Trophoblast cell (in vitro differentiated cells and primary cell): ENCODE results near the gene MRAS.
"Not testable (repeated sequence)": the region's sequence is repeated elsewhere in the genome, so short reads cannot be mapped to it uniquely, and the experiment has no call there.

Experiments used
- DNase-seq, 2 donors: peaks; one replicate each; pipeline ENCODE4 v3.0.0-alpha.2; 2016
- H2AFZ ChIP-seq: 2 replicates; pipeline ENCODE4 v1.6.1; 2013; ENCODE audit warnings: low read length, moderate library complexity, mild to moderate bottlenecking; ENCODE audit not compliant: insufficient read depth, poor library complexity
- H2AK5ac ChIP-seq: 2 replicates; pipeline ENCODE4 v1.6.1; 2013; ENCODE audit warnings: mild to moderate bottlenecking, low read length
- H2BK120ac ChIP-seq: 2 replicates; pipeline ENCODE4 v1.6.1; 2013; ENCODE audit warnings: low read length, mild to moderate bottlenecking, moderate library complexity; ENCODE audit not compliant: insufficient read depth, poor library complexity
- H2BK12ac ChIP-seq: 2 replicates; pipeline ENCODE4 v1.6.1; 2013; ENCODE audit warnings: mild to moderate bottlenecking, low read length, moderate library complexity
- H2BK5ac ChIP-seq: 2 replicates; pipeline ENCODE4 v1.6.1; 2013; ENCODE audit warnings: low read length, low read depth, moderate library complexity, mild to moderate bottlenecking; ENCODE audit not compliant: poor library complexity
- H3K14ac ChIP-seq: 2 replicates; pipeline ENCODE4 v1.6.1; 2013; ENCODE audit warnings: mild to moderate bottlenecking, low read length
- H3K18ac ChIP-seq: 2 replicates; pipeline ENCODE4 v1.6.1; 2013; ENCODE audit warnings: mild to moderate bottlenecking, low read length
- H3K23ac ChIP-seq: 2 replicates; pipeline ENCODE4 v1.6.1; 2013; ENCODE audit warnings: low read length
- H3K27ac ChIP-seq: 2 replicates; pipeline ENCODE4 v1.5.1; 2013; ENCODE audit warnings: low read depth, mild to moderate bottlenecking, inconsistent platforms, low read length, moderate library complexity
- H3K27me3 ChIP-seq: 2 replicates; pipeline ENCODE4 v1.6.1; 2013; ENCODE audit warnings: inconsistent platforms, mild to moderate bottlenecking, low read length, moderate library complexity; ENCODE audit not compliant: insufficient read depth
- H3K36me3 ChIP-seq, 2 experiments: 1 replicate in 1 of 2; 2 replicates in 1 of 2; pipeline ENCODE4 v1.6.1; 2013; ENCODE audit warnings: low read length in 2 of 2, mild to moderate bottlenecking in 2 of 2, moderate library complexity in 1 of 2; ENCODE audit not compliant: insufficient read depth in 2 of 2, control insufficient read depth in 1 of 2
- H3K4ac ChIP-seq: 2 replicates; pipeline ENCODE4 v1.6.1; 2013; ENCODE audit warnings: low read depth, mild to moderate bottlenecking, low read length, moderate library complexity
- H3K4me1 ChIP-seq, 2 experiments: 1 replicate in 1 of 2; 2 replicates in 1 of 2; pipeline ENCODE4 v1.6.1; 2013; ENCODE audit warnings: low read length in 2 of 2, mild to moderate bottlenecking in 2 of 2, moderate library complexity in 1 of 2; ENCODE audit not compliant: insufficient read depth in 2 of 2, control insufficient read depth in 1 of 2
- H3K4me2 ChIP-seq: 2 replicates; pipeline ENCODE4 v1.6.1; 2013; ENCODE audit warnings: inconsistent platforms, mild to moderate bottlenecking, low read length, moderate library complexity
- H3K4me3 ChIP-seq: 2 replicates; pipeline ENCODE4 v1.5.1; 2013; ENCODE audit warnings: mild to moderate bottlenecking, low read depth, low read length, inconsistent platforms
- H3K79me1 ChIP-seq: one replicate; pipeline ENCODE4 v1.6.1; 2013; ENCODE audit warnings: low read length
- H3K79me2 ChIP-seq: 2 replicates; pipeline ENCODE4 v1.6.1; 2013; ENCODE audit warnings: low read length, mild to moderate bottlenecking; ENCODE audit not compliant: control insufficient read depth, insufficient read depth, poor library complexity
- H3K9ac ChIP-seq: 2 replicates; pipeline ENCODE4 v1.6.1; 2013; ENCODE audit warnings: mild to moderate bottlenecking, low read length
- H3K9me3 ChIP-seq: 2 replicates; pipeline ENCODE4 v1.6.1; 2013; ENCODE audit warnings: low read depth, mild to moderate bottlenecking, control low read depth, inconsistent platforms, low read length; ENCODE audit not compliant: insufficient read depth
- H4K12ac ChIP-seq: 2 replicates; pipeline ENCODE4 v1.6.1; 2013; ENCODE audit warnings: low read depth, mild to moderate bottlenecking, low read length, moderate library complexity
- H4K8ac ChIP-seq: 2 replicates; pipeline ENCODE4 v1.6.1; 2013; ENCODE audit warnings: low read depth, mild to moderate bottlenecking, low read length, moderate library complexity
- H4K91ac ChIP-seq: one replicate; pipeline ENCODE4 v1.6.1; 2013; ENCODE audit warnings: low read depth, mild to moderate bottlenecking, low read length, moderate library complexity
- WGBS: extraction: QIAGEN DNeasy Blood & Tissue Kit; methylation state at CpG from one replicate; pipeline ENCODE4 v1.1.7; 2013; ENCODE audit warnings: missing lambda C conversion rate; ENCODE audit not compliant: insufficient read length, insufficient coverage; ENCODE audit errors: extremely low coverage; 5-methylcytosine and 5-hydroxymethylcytosine counted together

MRAS gene

DNA sequence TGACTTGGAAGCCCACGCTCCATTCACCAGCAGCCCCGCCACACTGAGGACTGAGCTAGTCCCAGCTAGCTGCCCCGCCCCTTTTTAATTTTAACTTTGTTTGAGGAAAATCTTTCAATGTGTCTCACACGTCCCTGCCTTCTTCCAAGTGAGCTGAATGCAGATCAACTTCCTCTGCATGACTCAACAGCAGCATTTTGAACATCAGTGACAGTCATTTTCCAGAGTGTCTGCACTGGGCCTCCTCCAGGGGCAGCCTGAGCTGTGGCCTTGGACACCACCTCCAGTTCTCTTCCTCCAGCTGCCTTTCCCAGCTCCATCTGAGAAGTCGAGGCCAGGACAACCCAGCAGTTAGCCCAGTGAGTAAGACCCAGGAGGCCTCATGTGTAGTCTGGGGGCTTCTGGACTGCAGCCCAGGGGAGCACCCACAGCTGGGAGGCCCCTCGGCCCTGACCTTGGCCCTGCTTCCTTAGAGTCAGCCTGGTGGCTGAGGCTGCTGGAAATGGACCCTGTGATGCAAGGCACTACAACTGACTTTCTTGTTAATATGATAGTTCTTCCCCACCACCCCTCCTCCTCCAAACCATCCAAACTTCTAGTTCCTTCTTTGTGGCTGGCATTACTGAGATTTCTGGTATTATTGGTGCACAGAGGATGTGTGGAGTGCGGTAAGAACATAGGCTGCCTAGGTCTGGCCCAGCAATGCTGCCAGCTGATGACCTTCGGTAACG is 64.6 kb downstream of the MRAS start:
- Histone ChIP-seq H3K23ac (no peak overlapping the region), H3K27ac (no peak overlapping the region), H3K4ac (no peak overlapping the region), H3K27me3 (no peaks in the 10 kb centered on the region), H4K8ac (no peak overlapping the region), H3K79me2 (no peaks in the 10 kb centered on the region), H2BK120ac (no peak overlapping the region), H3K9ac (no peak overlapping the region), H3K14ac (no peak overlapping the region), H2AK5ac (no peak overlapping the region), H4K12ac (no peak overlapping the region), H2AFZ (no peak overlapping the region), H3K36me3 (no peaks in the 10 kb centered on the region), H3K9me3 (peaks cover 1% of the 10 kb centered on the region), H3K4me1 (no peaks in the 10 kb centered on the region), H3K79me1 (no peaks in the 10 kb centered on the region), H3K18ac (no peak overlapping the region), H2BK12ac (no peak overlapping the region), H4K91ac (no peak overlapping the region), H3K4me2 (no peak overlapping the region), H2BK5ac (no peak overlapping the region), H3K4me3 (no peak overlapping the region)
- DNase-seq: peak in 1 of 2 donors; percentile 31
- WGBS: no CpG with 5 or more reads among the region's 9 CpGs

DNA sequence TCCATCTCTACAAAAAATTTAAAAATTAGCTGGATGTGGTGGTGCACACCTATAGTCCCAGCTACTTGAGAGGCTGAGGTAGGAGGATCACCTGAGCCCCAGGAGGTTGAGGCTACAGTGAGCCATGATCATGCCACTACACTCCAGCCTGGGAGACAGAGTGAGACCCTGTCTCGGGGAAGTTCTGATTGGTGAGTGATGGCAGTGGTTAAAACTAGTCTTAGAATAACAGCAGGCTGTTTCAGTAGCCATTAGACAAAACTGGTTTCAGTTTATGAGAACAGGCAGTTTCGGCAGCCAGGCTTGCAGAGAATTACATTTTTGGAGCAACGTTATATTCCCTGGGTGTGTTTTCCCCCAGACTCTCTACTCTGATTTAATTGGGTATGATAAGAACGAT is 67.9 kb downstream of the MRAS start:
- not testable (repeated sequence) for H3K4me1 ChIP-seq, H3K23ac ChIP-seq, H3K9ac ChIP-seq, H3K27ac ChIP-seq, H2AK5ac ChIP-seq, H3K9me3 ChIP-seq, H3K36me3 ChIP-seq, H3K79me2 ChIP-seq, H2BK12ac ChIP-seq, H3K4me2 ChIP-seq, H3K4ac ChIP-seq, H3K14ac ChIP-seq, H4K8ac ChIP-seq, H3K79me1 ChIP-seq, H4K12ac ChIP-seq, H2AFZ ChIP-seq, H3K18ac ChIP-seq, H4K91ac ChIP-seq, H2BK120ac ChIP-seq, DNase-seq, H2BK5ac ChIP-seq, H3K27me3 ChIP-seq, H3K4me3 ChIP-seq
- no CpG with 5 or more reads among the region's 4 CpGs for WGBS

DNA sequence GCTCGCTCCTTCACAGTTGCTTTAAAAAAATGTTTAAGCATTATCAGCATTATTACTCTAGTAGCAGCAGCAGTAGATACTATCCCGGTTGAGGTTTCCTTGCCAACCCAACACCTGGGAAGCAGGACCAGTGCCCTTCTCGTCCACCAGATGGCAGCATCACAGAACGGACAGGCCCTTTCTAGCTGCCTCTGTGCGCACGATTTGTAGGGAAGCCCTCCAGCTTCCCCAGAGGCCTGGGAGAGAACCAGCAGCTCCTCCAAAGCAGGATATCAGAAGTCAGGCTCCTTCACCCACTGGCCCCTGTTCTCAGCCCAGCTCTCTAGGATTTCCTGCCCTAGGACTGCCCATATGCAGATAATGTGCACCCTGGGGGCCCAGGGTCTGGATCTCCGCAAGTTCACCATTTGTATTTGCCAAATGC is 69.2 kb downstream of the MRAS start:
- H3K4me2 ChIP-seq: no peak overlapping the region
- peaks cover 3% of the 10 kb centered on the region for H3K9me3 ChIP-seq
- no peak overlapping the region for H3K9ac ChIP-seq
- no peak overlapping the region for H2AFZ ChIP-seq
- no peak overlapping the region for H2BK5ac ChIP-seq
- no peak overlapping the region for H3K18ac ChIP-seq
- no peak overlapping the region for H4K8ac ChIP-seq
- H3K4me3 ChIP-seq: no peak overlapping the region
- H3K27me3 ChIP-seq: no peaks in the 10 kb centered on the region
- no peak overlapping the region for H4K91ac ChIP-seq
- no peak overlapping the region for H2BK12ac ChIP-seq
- no peaks in the 10 kb centered on the region for H3K79me2 ChIP-seq
- no peak overlapping the region for H2AK5ac ChIP-seq
- no peak overlapping the region for H4K12ac ChIP-seq
- no peaks in the 10 kb centered on the region for H3K4me1 ChIP-seq
- no peak overlapping the region for H3K27ac ChIP-seq
- H3K36me3 ChIP-seq: no peaks in the 10 kb centered on the region
- H3K4ac ChIP-seq: no peak overlapping the region
- H3K14ac ChIP-seq: no peak overlapping the region
- no peaks in the 10 kb centered on the region for H3K79me1 ChIP-seq
- no CpG with 5 or more reads among the region's 7 CpGs for WGBS
- H2BK120ac ChIP-seq: no peak overlapping the region
- DNase-seq: peak; percentile 73 to 95
- H3K23ac ChIP-seq: no peak overlapping the region

DNA sequence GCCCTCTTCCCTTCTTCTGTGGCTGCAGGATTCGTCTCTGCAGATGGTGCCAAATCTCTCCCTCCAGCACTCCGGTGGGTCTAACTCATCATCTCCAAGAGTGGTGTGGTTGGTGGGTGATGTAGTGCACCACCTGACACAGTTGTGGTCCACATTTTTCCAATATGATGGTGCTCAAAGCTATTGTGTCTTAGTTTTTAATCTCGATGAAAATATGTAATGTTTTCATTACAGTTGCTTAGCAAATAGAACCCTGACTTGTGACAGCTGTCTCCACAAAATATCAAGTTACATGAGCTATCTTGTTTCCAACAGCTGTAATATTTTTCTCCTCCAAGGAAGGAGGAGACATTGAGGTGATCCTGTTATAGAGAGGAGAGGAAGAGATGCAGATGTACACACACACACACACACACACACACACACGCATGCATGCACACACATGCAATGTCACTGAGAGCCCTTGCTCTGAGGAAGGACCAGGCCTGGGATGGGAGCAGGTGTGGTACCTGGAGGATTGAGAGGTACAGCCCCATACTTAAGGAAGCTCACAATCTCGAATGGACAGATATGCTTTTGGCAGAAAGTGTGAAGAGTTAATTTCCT is 70.3 kb downstream of the MRAS start:
- no peak overlapping the region for H2AK5ac ChIP-seq
- H2BK12ac ChIP-seq: no peak overlapping the region
- no peak overlapping the region for H3K23ac ChIP-seq
- no peak overlapping the region for H3K4me2 ChIP-seq
- no peak overlapping the region for H3K4me3 ChIP-seq
- H2AFZ ChIP-seq: no peak overlapping the region
- H3K27ac ChIP-seq: no peak overlapping the region
- H2BK120ac ChIP-seq: no peak overlapping the region
- H3K4me1 ChIP-seq: no peaks in the 10 kb centered on the region
- no peak for DNase-seq
- no peak overlapping the region for H3K14ac ChIP-seq
- no peak overlapping the region for H3K18ac ChIP-seq
- H3K9me3 ChIP-seq: peaks cover 3% of the 10 kb centered on the region
- H3K4ac ChIP-seq: no peak overlapping the region
- H4K8ac ChIP-seq: no peak overlapping the region
- no peaks in the 10 kb centered on the region for H3K79me1 ChIP-seq
- H4K12ac ChIP-seq: no peak overlapping the region
- H3K27me3 ChIP-seq: no peaks in the 10 kb centered on the region
- WGBS: no CpG with 5 or more reads among the region's 5 CpGs
- H4K91ac ChIP-seq: no peak overlapping the region
- no peak overlapping the region for H3K9ac ChIP-seq
- H3K79me2 ChIP-seq: no peaks in the 10 kb centered on the region
- H3K36me3 ChIP-seq: no peaks in the 10 kb centered on the region
- H2BK5ac ChIP-seq: no peak overlapping the region
